Cerebellar cortex (tissue), 1 donor: ENCODE data around the gene TLR9.

ENCODE experiments used
- DNase-seq: peaks from one replicate; pipeline ENCODE4 v3.0.0-alpha.2; 2015; ENCODE audit warnings: low spot score

Gene TLR9

DNA sequence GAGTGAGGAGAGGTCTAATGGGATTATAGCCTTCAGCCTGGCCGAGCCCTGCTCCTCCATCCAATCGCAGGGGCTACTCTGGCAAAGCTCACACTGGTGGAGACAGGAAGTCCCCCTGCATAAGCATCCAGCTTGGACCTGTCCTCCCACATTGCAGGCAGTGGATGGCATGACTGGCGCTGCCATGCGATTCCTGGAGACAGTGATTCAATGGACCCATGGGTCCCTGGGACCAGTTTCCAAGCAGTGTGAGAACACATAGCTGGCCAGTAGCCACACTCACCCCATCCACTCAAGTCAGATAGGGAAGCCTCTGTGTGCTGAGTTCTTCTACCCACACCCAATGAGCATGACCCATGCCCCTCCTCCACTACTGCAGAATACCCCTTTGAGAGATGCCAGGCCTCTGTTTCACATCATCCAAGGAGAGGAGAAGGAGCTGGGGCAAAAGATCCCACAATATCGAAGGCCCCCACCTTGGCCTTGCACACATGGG lies 53.1 kb downstream of the TLR9 start:
- DNase-seq: no peak

DNA sequence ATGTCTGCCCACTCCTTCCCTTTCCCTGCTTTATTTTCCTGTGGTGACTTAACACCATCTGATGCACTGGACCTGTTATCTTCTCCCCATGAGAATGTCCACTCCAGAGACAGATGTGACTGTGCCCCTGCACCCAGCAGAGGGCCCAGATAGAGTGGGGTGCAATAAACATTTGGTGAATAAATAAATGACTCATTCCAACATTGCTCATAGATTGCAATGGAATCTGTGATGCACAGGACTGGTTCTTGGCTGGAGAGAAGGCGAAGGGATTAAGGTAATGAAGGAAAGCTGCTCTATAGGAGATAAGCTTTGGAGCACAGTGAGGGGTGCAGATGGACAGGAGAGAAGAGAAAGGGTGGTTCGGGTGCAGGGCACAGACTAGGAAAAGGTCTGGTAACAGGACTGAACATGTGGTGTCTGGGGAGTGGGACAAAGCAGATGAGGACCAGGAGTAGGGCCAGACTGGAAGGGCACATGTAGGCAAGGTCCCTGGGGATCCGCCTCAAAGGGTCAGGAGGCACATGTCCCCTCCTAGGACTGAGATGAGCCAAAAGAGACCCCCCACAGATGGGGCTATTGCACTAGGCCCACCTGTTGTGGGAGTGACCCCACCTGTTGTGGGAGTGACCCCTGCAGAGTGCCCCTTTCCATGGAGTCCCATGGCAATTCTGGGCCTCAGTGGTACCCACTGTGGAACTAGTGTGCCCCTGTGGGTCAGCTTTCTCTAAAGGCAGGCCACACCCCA lies 53.8 kb downstream of the TLR9 start:
- no peak for DNase-seq
